Activated CD4-positive, alpha-beta T cell treated with anti-CD3 and anti-CD28 coated beads, Interleukin-2, amount 50 U/mL, for 16 hours (primary cell): Measurements from ENCODE around the gene C9.
"Not testable (repeated sequence)": the region's sequence is repeated elsewhere in the genome, so short reads cannot be mapped to it uniquely, and the experiment has no call there.

Source experiments
- DNase-seq: peaks from one replicate; pipeline ENCODE4 v3.0.0-alpha.2; 2020

Gene C9

DNA sequence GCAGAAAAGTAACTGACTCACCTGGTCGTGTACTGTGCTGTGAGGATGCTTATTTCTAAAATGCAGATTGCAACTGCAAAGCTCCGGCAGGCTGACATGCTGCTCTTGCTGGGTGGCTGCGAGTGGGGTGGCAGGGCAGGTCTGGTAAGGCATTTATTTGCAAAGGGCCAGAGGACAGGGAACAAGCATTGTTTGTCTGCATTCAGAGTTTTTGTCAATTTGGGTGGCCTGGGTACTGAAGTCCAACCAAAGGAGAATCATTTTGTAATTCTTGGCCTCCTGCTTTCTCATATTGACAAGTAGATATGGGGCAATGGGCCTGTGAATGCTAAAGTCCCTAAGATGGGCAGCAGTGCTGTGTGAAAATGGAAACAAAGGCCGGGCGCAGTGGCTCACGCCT lies at the start of gene C9:
TSS of gene C9 (minus strand) at position 129 of the 400 bp plus-strand sequence. CDS start at position 98, 31 bp downstream.
- DNase-seq, result no peak

DNA sequence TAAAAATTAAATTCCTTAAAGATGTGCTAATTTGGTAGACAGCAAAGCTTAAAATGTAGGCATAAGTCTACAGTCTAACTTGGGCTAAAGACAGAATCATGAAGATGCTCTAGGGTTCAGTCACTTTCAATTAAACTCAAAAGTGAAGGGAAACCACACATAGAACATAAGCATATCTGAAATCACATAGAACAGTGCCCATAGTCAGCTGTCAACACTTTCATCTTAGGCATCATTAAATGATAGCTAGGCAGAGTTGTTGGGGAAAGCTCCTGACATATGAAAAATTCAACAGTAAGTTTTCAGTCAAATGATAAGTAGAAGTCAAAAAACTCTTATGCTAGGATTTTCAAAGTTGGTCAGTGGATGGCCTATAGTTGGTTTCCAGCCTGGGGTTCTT lies 49.5 kb upstream of the C9 start:
- DNase-seq, result no peak

DNA sequence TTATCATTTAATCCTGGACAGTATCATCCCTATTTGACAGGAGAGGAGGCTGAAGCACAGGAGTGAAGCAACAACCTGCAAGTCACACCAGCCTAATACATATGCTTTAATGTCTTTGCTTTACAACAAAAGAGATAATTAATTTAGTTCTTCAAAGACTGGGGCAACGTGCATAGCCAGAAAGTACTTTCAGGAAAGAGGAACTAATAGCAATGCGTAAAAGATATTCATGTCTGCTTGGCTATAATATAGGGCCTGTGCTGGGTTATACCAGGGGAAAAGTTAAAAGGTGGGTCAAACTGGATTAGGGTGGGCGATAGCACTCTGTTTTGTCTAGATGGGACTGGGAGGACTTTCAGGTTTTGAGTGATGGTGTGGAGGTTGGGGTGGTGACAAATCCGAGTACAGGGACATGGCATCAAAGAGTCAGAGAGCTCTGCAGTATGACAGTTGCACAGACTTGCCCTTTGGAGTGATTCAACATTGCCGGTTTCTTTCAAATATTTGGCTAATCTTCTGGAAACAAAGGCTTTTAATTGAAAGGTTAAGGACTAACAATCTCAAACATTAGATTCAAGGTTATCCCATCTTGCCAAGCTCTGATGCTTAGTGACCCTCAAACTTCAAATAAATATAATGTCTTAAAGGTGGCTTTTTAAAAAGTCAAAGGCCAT lies 48.6 kb upstream of the C9 start:
- DNase-seq, result no peak

DNA sequence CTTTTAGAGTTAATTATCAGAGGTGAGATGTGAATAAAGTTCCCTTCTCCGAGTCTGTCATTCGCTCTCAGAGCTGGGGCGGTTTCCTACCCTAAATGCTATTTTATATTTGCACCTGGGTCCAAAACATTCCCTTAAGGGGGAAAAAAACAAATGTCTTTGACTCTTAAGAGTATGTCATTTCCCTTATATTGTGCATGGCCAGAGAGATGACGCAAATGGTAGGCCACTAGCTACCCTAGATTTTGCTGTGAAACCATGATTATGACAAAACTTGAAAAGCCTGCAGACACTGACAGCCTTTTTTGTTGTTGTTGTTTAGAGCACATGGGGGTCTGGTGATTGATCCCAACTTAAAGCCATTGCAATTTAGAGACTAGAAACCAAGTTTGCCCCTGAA lies 47.7 kb upstream of the C9 start:
- DNase-seq, result no peak

DNA sequence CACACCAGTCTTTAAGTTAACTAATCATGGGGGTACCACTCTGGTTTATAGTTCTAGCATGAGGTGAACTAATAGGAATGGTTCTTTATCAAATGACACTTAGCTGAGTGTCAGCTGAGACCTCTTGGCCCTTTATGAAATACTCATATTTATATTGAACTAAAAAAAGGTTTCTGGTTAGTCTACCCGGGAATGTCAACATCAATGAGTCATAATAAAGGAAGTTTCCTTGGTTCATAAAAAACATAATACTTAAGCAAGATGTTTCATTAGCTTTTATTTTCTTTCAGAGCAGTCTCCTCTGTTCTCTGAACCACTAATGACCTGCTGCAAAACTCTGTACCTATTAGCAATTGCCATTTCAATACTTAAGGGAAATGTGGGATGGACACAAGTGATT lies 46.8 kb upstream of the C9 start:
- no peak for DNase-seq

DNA sequence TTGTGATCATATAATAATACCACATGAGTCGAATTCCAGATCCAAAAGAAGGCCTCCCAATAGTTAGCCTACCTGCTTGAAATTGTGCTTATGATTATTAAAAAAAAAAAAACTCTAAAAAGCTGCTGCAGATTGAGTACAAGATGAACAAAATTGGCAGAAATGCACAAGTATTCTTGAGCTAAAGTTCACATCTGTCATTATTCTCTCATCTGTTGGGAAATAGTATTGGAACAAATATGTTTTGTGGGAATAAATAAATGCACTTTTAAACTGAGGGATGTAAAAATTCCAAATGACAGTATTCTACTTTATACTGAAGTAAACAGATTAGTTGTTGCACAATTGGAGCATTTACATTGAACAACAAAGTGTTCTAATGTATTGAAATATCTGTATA lies 44.7 kb upstream of the C9 start:
- DNase-seq, result no peak

DNA sequence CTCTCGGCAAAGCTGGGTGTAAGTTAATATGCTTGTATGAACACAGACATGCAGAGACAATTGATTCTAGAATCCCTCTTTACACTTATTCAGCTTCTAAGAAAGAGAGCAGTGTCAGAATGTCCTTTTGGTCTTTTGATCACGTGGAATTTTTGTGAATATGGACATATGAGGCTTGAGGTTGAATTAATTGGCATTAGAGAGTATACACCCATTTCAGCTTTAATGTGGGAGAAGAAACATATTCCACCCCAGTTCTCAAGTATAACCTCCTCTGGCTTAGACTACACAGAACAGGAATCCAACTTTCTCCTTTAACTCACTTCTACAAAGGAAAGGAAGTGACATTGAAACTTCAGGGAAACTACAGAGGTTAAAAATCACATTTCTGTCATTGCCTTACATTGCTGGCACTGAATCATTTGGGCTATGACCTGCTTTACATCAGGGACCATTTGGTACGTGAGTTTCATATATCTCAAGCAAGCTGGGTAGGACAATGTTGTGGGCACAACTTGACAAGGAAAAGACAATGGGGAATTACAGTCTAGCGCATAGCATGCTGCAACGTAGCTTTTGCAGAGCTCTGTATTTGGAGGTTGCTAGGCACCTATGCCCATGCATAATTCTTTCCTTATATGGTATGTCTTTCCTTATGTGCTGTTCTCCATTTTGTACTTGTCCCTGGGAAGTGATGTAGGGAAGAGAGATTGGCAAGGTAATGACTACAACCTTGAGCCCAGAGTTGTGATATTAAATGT lies 41.0 kb upstream of the C9 start:
- no peak for DNase-seq

DNA sequence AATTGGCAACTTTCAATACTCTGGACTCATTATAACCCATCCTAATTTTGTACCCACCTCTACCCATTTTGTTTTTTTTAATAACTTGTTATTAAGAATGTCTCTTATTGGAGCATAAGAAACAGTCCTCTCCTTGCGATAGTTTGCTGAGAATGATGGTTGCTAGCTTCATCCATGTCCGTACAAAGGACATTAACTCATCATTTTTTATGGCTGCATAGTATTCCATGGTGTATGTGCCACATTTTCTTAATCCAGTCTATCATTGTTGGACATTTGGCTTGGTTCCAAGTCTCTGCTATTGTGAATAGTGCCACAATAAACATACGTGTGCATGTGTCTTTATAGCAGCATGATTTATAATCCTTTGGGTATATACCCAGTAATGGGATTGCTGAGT lies 39.5 kb upstream of the C9 start:
- DNase-seq, result not testable (repeated sequence)

DNA sequence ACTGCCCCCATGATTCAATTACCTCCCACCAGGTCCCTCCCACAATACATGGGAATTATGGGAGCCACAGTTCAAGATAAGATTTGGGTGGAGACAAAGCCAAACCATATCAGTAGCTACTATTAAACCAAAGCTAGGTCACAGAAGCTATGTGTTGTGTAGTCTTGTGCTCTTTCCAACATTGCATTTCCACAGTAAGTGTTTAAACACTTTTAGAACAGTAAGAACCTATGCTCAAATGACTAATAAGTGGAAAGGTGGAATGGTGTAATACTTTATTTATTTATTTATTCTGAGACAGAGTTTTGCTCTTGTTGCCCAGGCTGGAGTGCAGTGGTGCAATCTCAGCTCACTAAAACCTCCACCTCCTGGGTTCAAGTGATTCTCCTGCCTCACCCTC lies 37.8 kb upstream of the C9 start:
- not testable (repeated sequence) for DNase-seq

DNA sequence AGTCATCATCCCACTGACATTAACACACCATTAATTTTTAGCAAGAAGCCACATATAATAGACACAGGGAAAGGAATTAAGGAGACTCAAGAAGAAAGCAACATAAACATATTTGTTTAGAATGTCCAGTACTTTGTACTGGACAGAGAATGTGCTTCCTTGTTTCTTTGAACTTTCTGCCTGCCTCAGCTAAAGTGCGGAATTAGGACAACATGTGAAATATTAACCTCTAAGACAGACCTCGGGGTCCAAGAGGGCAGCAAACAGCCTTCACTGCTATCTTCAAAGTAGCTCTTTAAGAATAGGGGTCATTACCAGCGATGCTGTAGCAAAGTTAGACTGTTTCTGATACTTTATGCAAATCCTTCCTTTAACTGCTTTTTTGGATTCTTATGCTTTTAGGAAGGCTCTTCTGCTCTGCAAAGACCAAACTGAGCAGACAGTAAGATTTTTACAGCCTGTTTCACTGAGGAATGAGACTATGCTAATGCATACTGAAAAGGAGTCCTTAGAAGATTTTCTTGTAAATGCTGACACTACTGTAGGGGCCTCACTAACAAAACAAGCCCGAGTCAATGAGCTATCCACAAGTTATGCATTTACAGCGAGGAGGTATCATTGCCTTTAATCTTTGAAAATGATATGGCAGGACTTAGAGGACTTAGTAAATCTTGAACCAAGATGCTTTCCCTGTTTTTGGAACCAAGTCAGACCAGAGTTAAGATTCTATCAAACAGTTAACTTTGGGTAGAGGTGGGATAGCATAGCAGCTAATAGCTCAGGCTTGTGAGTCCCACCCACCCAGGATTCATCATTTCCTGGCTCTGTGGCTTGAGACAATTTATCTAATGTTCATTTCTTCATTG lies 36.7 kb upstream of the C9 start:
- DNase-seq, result no peak

DNA sequence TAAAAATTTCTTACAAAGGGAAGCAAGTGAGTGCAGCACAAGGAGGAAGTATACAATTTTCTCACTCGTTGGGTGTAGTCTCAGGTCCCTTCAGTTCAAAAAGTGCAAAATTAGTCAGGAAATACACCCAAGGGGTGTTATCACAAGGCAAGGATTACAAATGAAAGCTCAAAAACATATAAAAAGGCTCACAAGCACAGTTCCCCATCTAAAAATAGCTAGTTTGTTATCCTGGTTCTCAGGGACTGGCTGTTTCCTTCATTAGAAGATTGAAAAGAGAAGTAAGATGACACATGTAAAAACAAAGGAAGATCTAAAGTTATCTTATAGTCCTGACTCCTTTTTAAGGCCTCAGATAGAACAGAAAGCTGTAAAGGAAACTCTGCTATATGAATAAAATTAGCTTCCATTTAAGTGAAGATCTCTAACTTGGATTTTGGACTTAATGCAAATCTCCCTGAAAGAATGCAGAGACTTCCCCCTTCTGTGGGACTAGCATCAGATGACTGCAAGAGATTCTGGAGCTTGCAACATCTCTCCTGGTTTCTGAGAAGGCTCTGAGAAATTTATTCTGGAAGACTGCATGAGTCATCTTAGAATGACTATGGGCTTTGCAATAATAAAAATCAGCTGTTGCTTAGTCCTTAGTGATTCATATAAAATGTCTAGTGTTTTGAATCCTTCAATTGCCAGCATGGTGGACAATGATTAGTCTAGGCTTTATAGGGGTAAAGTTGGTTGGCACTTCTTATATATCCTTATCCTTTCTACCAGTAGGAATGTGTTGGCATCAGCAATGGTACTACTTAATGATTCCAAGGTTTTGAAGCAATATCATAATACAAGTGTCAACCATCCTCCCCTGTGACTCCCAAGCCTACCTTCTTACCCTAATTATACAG lies 35.1 kb upstream of the C9 start:
- DNase-seq, result no peak

DNA sequence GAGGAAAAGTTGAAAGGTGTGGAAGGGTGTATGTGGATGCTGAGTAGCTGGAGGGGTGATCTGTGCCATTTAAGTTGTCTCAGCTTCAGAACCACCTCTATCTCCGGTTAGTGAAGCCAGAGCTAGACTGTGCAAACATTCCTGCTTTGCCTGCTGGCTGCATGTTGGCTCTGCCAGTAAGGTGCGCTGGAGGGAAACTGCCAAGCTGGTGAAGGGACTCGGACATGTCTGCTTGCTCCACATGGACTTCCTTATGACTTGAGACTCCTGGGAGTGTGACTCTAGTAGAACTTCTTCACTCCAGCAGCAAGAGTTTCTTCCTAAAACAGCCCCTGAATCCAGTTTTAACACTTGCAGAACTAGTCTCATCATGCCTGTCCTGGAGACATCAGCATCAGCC lies 32.5 kb upstream of the C9 start:
- DNase-seq, result no peak

DNA sequence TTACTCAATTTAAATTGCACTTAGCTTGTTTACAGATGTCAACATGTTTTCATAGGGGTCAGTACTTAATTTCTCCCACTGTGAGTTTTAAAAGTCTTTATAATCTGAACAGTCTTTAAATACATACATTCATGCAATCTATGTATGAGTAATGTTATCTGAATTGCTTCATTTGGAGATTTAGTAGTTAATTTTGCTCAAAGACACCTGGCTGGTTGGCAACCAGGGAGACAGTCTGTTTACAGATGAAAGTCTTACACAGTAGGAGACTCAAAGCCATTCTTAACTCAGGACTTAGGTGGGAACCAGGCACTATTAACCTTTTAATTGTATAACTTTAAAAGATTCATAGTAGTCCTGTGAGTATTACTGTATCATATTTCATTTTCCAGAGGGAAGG lies 31.2 kb upstream of the C9 start:
- no peak for DNase-seq

DNA sequence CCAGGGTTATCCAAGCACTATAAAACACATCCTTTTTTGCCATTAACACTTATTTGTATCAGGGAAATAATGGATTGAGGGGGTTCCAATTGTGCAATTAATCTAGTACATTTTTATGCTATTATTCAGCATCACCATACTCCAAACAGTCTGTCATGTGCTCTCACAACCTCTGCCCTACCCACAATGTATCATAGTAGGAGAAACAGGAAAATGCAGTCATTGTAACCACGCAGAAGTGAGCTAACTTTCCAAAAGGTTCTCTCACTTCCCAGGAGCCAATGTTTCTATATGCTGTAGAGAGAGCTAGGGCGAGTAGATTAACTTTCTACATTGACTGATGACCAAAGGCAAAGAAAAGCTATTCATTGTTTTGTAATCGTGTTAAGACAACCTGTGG lies 30.7 kb upstream of the C9 start:
- no peak for DNase-seq

DNA sequence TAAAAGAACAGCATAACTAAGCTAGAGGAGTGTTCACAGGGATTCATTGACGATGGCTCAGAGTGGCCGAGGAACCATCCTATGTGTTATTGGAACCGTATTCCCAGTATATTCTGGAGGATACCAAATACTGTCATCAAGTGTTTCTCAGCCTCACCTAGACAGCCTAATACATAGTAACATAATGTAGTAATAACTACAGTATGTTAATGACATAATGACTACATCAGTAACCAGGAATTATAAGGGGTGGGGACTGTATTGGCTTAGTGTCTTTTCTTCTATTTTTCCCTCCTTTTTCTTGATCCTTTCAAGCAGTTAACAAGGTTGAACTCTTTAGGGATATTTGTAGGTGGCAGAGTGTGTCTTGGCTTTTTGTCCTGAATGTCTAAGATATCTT lies 26.6 kb upstream of the C9 start:
- no peak for DNase-seq

DNA sequence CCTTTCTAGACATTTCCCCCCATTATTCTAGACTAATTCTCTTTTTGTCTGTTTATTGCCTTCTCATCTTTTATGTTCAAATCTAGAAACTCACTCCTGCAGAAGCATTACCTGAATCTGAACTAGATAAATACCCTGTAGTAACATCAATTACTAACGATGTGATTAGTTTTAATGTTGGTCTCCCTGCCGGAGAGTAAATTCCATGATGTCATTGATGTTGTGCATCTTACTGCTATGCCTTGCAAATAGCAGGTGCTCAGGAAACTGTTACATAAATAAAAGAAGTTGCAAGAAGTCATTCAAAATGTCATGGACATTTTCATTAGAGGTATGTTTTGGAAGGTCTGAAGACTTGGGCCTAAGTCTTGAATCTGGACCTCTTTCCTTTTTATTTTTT lies 23.0 kb upstream of the C9 start:
- DNase-seq, result no peak

DNA sequence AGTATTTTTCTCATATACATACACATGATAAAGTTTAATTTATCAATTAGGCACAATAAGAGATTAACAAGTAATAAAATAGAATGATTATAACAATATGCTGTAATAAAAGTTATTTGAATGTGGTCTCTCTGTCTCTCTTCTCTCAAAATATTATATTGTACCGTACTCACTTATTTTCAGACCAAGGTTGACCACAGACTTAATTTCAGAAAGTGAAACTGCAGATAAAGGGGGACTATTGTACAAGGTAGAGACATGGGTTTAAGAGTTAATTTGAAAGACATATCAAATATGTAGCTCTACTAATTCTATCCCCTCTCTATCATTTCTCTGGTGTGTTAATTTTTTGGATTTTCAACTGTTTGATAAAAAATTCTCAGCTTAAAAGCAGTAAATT lies 20.0 kb upstream of the C9 start:
- no peak for DNase-seq

DNA sequence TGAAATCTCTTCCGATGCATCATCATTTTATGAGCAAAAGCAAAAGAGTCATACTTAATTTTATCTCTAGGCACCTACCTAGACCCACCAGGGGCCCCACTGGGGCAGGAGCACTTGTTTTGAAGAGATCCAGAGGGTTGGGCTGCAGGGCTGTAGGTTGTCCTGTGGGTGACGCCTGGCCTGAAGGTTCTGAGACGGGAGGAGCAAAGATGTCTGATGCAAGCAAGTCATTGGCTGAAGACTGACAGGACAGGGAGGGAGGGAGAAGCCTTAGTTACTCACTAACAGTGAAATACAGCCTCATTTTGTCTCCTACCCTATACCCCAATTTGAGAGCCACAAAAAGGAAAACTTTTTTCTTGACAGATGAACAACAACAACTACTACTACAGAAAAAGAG lies 17.1 kb upstream of the C9 start:
- no peak for DNase-seq

DNA sequence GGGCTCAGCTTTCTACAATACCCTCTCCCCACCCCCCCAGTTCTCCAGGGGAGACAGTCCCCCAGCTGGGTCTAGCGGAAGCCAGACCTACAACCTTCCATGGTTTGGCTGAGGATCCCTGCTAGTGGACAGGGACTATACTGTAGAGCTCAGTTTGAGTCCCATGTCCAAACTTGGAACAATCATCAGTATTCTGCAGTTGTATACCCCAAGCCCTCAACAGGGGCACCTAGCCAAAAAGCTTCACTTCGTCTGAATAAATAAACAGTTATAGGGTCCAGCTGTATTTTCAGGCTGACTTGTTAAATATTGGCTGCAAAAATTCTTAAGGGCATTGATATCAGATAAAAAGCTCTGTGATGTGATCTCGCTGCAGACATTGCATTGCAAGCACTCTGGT lies 15.4 kb upstream of the C9 start:
- no peak for DNase-seq

DNA sequence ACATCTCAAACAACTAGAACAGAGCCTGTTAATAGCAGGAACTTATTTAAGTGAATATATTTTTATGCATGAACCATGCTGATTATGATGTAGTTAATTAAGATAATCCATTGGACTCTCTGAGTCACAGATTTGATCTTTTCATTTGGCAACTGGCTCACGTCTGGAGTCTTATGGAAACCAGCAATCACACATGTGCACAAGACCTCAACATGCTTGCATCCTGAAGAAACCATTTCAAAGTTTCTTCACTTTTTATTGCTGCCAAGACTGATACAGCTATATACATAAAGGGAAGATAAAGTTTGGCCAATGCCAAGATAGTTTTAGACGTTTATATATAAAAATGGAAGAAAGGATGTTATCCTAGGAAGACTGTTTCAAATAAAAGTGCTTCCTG lies 13.3 kb upstream of the C9 start:
- DNase-seq, result no peak

DNA sequence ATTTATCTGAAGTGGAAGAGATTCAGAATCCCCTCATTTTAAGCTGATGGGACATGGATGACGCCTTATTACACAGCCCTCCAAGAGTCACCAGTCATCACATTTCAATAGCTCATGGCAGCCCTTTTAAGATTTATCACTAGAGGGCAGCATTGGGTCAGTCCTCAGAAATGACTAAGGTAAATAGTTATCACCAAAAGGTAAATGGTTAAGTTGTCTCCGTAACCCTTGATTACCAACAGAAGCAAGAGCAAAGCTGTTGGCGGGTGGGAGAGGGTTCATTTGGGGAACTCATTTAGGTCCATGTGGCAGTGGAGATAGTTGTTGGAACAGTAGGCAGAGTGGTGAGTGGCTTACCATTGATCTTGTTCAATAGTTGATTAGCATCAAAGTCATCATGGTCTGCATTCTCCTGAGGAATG lies 12.0 kb upstream of the C9 start:
- peak; percentile 71 for DNase-seq

DNA sequence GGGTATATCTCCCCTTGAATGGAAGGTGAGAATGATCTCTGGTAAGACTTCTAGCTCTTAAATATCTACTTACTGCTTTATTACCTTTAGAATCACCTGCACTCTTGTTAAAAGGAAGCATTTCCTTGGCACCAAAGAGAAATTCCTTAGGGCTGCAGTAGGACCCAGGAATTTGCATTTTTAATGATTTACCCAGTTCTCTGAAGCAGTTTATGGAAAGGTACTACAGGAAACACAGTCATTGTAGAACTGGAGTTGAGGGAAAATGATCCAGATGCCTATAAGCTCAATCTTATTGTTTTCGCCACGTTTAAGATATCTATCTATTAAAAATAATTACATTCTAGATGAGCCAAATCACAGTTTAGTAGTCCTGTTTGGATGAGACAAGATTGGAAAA lies 9.5 kb upstream of the C9 start:
- no peak for DNase-seq

DNA sequence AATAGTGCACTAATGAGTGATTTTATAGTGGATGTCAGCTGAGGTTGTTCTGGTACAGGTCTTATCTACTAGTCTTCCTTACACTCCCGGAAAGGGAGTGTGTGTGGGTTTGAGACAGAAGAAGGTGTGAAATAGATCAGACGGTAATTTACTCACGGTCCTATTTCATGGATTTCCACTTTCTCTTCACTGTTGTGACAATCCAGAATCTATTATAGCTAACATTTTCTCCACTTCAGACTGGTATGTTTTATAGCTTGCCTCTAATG lies 7.0 kb upstream of the C9 start:
- no peak for DNase-seq
